HS-5 (cell line): ENCODE data around the gene HIVEP2.

Source experiments
- DNase-seq: peaks from one replicate; pipeline ENCODE4 v3.0.0-alpha.2; 2012; ENCODE audit warnings: low read depth

Gene HIVEP2

DNA sequence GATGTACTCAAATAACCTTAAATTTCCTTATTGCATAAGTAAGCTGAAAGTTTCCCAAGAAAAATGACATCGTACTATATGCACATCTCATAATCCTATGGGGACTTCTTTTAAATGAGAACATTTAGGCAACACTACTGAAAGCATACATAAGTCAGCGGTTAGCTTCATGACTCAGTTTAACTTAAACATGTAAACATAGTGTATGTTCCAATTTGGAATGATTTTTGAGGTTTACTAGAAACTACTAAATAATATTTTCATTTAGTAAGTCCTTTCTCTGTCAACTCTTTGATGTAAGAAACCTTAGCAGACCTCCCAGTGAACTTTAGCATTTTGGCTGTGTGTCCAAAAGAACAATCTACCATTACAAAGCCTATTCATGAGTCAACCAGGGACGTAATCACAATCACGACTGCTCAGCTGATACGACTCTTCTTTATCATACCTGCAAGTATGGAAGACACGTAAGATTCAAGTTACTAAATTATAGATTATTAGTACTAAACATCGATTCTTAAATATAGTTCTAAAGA, 19.3 kb downstream of the HIVEP2 start:
- DNase-seq, result no peak

DNA sequence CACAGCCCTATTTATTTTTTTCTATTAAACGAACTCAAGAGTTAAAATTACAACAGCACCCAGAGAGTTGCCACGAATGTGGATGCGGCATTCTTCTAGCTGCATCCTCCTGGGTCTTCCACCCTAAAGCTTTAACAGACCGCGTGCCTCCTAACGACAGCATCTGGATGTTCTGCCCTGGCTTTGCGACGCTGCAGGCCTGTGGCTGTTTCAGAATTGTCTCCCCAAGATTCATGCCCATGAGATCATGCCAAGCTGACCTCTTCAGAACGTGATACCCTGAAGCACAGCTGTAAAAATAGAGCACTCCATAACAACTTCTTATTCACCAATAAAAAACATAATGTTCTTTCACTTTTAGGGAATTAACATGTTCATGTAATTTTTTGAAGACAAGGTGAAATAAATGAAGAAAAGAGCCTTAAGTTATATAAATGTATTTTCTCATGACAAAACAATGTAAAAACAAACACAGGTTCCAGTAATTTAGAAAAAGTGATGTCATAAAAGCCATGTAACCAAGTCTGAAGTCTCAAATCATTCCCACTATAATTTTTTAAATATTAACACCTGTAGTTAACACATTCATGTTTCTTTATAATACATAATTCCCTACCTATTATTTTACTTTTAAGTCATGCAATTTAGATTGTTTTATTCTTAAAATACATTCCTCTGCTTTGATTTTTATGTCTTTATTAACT, 26.5 kb downstream of the HIVEP2 start:
- no peak for DNase-seq

DNA sequence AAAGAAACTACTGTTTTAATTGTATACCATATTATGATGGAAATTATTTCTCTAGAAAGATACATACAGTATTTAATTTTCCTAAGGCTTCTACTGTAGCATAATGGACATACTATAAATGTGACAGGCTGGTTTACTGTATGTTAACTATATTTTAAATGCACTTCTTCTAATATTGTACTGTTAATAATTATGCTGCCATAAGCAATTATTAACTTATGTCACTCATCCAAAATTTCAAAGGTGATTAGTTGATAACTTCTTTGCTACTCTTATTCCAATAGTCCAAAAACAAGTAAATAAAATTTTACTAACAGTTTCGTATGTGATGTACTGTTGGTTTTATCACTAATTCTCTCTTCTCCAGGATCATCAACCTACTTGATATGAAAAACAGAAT, 28.1 kb downstream of the HIVEP2 start:
- no peak for DNase-seq

DNA sequence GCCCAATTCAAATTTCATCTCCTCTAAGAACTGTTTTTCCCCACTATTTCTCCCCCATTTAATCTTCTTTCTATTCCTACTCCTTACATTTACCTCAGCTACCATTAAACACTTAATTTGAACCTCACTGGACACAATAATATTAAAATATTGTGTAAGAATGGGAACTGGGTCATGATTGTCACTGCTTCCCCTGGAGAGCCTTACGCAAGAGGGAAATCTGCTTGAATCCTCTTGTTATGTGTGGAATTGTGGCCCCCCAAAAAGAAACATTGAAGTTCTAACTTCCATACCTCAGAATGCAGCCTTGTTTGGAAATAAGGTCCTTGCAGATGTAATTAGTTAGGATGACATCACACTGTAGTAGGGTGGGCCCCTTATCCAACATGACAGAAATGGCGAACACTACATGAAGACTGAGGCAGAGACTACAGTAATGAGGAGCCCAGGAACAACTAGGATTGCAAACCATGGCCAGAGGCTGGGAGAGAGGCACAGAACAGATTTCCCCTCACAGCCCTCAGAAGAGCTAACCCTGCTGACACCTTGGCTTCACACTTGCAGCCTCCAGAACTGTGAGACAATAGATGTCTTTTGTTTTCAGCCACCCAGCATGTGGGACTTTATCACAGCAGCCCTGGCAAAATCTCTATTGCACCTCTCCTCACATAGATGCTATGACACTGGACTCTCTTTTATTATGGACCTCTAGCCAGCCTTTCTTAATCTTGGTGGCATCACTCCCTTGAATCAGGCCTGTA, 29.9 kb downstream of the HIVEP2 start:
- no peak for DNase-seq

DNA sequence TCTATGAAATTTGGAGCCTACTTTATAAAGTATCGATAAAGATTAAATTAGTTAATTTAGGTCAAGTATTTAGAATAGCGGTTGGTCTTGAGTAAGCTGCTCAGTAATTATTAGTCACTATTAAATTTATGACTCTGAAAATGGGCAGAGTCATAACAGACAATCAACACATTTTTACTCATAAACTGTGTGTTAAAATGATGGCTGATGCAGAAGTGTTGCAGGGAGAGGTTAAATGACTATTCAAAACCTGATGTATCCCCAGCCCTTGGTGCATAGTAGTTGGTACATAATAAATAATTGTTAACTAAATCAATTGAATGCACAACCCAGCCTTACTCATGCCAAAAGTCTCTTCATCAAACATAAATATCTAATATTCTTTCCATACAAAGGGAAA, 30.6 kb downstream of the HIVEP2 start:
- DNase-seq, result no peak

DNA sequence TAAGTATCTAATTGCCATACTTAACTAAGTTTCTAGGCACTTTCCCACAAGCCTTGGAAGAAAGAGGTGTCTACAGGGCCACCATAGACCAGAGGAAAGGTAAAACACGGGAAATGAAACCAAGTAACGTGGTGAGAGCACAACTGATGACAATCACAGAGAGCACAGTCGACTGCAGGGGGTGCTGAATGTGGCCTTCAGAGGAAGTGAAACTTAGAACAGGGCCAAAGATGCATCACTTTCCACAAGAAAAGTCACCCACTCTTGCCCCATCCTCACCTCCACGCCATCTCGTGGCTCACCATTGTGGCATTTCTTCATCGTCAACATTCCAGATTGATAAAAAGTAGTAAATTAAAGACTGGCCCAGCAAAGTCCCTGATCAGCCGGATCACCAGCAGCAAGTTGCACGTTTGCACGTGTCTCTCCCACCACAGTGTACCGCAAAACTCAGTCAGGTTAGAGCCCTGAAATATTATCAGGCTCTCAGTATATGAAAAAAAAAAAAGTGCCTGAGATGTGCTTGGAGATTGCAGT, 31.4 kb downstream of the HIVEP2 start:
- no peak for DNase-seq

DNA sequence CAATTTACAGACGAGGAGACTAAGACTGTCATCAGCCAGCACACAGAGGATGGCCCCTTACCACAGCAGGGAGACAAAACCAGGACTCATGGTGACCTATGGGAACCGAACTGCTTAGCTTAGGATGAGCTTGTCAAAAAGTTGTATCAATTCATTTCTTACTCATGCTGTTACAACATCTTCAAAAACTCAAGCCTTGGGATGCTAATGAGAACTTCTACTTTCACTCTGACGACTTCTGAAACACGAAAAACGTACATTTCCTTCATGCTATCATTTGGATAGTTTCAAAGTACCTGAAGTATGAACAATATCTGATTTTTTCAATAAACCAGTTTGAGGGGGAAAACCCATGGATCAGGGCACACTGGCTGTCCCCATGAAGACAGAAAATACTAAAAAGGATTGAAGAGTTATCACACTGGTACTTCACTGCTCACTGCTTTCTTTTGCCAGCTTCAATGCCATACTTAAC, 31.9 kb downstream of the HIVEP2 start:
- no peak for DNase-seq

DNA sequence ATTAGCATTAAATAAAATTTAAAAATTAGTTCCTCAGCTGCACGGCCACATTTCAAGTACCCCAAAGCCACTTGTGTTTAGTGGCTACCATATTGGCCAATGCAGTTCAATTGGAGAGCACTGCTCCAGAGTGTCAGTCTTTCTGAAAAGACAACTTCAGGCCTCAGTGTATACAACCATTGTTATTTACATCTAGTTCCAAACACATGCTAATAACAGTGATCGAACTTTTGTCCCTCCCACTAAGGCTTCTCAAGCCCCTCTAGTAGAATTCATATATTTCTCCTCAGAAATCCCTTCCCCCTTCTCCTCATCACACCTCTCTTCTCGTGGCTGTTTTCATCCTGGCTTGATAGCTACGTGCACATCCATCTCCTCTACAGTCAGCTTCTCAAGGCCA, 32.9 kb downstream of the HIVEP2 start:
- DNase-seq, result no peak

DNA sequence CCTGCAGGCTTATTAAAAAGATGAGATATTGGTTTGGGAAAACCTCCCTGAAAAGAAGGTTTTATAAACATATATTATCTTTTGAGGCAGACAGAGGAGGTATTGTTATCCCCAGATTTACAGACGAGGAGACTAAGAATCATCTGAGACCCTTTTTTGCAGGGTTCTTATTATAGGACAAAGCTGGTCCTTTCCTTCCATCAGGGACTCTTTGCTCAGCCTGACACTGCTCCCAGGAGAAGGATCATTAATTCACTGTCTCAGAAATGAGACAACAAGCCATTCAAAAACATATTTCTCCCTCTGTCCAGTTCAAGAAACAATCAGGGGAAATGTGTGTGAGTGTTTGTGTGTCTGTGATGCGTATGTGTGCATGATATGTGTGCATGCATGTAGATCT, 33.5 kb downstream of the HIVEP2 start:
- no peak for DNase-seq

DNA sequence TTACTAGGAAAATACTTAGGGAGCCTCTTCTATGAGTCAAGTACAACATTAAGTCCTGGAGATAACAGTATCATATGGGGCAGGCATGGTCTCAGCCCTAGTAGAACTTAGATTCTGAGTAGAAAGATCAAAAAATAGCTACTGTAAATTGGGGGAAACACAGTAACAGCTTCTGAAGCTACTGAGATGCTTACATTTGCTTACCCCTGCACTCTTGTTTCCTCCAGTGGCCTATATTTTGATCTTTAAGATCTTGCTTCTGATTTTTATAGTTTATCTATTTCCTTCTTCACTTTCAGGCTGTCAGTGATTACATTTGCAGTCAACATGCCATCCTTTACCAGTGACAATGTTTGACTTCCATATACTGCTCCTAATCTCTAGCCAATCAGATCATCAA, 35.3 kb downstream of the HIVEP2 start:
- DNase-seq, result no peak

DNA sequence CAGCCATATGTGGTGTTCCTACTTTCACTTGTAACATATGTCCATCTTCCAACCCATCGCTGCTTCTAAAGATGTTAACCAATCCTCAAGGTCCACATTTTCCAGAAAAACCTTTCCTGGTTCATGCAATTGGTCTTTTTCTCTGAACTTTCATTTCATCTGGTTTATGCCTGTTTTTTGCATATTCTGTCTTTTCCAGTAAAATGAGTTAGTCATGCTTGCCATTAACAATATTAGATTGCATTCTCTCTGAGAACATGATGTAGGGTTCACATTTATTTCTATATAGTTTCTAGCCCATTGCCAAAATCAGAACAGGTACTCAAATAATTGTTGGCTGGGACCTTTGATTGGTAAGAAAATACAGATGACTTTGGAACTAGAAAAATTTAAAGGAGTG, 36.7 kb downstream of the HIVEP2 start:
- no peak for DNase-seq

DNA sequence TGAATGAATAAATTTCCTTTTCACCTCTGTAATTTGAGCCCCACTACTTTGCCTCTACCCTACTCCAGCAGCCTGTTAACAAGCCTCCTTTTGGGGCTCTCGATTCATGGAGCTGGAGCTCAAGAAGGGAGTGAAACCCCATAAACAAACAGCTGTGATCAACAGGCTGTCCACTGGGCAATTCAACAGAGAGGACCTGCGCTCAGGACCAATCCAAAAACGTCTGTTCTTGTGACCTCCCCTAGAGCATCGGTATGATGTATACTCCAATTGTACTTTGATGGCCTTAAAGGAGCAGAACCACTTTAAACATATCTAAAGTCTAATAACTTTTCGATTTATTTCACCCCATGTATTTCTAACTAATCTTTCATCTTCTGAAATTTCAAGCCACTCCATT, 37.4 kb downstream of the HIVEP2 start:
- DNase-seq, result no peak

DNA sequence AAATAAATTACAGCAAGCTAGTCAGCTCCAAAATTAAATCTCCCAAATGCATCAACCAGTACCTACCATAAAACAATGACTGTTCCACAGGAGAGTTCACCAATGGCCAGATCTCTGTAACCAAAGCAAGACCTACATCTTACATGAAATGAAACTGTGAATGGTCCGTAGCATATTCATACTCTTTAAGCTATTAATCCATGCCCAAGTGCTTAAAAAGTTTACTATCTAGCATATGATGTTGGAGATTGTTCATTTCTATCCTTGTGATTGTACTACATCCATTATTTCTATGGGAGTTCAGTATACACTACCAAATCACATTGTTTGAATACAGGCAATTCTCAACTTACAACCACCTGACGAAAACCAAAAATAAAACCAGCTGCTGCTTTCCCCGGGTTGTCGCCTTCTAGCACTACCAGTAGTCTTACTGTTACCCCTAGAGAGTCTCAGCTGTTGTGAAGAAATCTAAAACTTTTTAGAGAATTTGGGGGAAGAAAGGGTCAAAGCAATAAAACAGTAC, 38.0 kb downstream of the HIVEP2 start:
- no peak for DNase-seq

DNA sequence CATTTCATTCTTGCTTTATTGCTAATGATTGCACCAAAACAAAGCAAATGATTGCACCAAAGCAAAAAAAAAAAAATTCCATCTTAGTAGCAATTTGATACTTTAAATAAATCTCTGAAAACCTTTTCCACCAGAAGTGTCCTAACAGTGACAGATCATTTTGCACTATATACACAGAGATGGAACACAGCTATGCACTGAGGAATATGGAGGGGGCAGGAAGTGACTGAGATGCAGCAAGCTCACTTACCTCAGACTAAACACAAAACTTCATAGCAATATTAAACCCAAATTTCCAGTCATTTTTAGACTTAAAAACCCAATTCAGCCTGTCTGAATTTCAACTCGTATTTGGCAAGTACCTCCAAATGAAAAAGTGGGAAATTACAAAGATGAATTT, 41.2 kb downstream of the HIVEP2 start:
- DNase-seq, result no peak

DNA sequence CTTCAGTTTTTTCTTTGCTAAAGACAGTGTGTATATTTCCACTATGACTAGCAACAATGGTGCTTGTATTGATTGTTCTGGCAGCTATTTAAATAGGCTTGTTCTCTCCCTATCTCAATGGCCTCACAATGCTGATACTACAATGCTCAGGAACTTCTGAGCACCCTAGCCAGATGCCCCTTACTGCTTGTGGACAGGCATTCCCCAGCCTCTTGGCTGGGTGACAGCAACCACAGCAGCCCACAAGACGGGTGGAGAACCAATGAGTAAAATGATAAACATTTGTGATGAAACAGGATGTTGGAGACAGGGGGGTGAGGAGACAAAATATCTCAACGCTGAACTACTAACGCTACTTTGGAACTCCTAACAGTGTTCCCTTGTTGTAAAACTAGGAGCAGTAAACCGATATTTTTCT, 42.3 kb downstream of the HIVEP2 start:
- peak; percentile 88 for DNase-seq

DNA sequence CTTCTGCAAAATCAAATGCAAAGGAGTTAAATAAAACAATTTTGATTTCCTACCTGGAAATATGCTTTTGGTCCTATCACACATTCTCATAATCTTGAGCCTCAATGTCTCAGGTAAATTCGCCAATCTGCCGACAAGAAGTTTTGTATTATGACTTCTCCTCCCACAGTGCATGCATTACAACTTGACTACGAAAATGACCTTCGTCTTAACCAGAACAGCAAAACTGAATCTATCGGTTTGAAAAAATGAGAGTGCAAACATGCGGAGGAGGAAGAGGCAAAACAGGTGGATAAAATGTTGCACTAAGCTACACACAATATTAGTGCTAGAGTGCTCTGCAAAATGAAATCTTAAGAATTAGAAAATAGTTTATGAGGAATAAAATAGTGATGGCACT, 43.4 kb downstream of the HIVEP2 start:
- DNase-seq, result no peak

DNA sequence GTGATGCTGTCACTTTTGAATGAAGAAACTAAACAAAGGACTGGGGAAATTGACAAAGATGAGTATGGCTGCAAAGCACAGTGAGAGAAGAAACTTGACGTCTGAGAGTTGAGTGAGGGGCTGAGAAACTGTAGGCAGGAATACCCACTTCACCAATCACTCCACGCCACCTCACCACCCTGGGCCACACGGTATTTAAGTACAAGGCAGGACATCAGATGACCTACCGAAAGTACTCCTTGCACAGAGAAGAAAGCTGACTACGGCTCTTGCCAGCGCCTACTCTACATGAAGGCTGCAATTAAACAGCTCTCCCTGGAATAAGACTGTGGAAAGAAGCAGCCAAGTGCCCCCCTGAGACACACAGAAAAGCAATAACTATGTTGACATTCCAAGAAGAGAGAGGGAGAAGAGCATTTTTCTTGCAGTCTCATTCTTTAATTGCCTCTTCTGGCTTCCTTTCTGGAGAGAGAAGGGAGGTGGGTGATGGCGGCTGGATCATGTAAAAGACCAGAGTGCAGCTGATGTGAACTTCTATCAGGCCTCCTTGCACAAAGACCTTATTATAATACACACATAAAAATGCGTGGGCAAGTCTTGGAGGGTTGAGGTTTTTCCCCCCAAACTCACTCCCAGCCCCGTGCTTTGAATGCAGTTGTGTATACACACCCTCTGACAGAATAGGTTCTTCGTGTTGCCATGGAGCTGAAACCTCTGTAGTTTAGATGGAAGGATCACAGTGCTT, 44.6 kb downstream of the HIVEP2 start:
- no peak for DNase-seq

DNA sequence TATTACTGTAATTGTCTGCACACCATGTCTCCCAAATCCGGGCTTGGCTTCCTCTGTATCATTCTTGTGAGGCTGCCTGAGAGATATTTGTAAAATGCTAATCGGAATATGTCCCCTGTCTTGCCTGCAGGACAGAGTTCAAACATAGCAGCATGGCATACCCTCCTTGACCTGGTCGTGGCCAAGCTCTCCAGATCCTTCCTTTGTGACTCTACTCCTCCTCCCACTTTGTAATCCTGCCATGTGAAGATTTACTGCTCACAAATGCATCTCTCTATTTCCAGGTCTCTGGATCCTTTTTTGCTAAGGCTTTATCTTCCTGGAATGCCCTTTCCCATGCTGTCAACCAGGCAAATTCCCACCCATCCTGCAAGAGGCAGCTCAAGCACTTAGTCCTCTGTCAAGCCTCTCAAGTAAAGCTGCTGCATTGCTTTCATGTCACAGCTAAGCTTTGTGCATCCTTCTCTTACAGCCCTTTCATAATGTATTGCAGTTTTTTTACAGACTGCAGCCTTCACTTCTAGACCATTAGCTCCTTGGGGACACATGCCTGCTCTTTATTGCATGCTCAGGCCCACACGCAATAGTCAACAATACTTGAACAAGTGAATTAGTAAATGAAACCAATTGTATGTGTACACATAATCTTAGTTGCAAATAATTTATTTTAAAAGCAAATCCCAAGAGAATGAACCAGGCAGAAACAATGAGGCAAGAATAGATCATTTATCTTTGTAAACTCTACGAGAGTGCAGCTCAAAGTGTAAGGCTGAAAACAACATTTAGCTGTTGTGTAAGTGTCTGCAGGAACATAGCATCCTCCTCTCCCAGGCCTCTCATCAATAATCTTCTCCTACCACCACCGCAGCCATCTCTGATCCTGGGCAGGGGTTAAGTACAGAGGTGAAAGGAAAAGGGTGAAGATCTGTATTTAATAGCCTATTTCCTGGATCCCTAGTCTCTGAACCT, 45.8 kb downstream of the HIVEP2 start:
- no peak for DNase-seq

DNA sequence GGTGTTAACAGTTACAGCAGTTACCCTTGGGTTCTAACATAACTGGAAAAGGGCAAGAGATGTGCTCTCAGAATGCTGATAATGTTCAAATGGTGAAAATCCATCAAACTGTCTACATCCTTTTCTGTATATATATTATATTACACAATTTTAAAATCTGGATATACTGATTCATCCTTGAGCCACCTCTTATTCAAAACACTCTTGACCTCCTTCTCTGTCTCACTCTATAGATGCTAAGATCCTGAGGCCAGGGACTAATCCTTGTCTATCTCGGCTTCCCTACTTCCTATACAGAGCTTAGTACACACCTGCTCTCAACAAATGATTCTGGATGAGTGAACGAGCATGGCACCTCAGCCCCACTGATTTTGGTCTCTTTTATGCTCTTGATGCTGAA, 47.3 kb downstream of the HIVEP2 start:
- DNase-seq, result no peak

DNA sequence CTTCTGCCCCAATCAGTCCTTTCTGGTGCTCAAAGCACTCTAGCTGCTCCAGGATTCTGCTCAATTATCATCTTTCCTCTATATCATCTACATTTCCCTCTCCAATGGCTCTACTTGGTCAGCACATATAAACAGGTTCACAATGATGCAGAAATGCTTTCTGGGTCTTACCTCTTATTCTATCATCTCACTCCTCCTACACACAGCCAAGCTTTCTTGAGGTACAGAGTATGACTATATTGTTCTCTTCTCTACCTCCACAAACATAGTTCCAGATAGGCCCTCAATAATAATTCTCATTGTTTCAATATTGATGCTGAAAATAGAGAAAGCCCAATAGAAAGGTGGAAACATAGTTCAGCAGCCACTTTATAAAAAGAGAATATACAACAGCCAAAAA, 48.2 kb downstream of the HIVEP2 start:
- no peak for DNase-seq

DNA sequence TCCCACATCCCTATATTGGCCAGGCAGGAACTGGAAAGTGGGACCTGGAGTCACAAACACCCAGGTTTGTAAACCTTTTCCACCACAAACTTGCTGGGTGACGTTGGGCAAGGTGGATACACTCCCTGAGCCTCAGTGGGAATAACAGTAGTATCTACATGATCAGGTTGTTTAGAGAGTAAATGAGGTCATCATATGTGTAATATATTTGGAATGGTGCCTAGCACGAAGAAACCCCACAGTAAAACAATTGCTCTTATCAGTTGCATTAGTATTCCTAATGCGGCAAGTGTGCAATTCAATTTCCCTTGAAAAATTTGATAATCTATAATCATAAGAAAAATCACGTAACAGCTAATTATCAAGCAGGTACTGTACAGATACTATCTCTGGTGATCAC, 51.9 kb downstream of the HIVEP2 start:
- no peak for DNase-seq
